Lower leg skin (tissue), 3 donors: Measurements from ENCODE around the gene ZNF207.

ENCODE experiments used
- CTCF ChIP-seq, 3 donors: fragments of 450-650 bp; IDR thresholded peaks; one replicate each; pipeline ENCODE4 v1.5.1; 2016; ENCODE audit warnings: antibody characterized with exemption in 3 of 3, mild to moderate bottlenecking in 3 of 3, moderate library complexity in 2 of 3
- POLR2A ChIP-seq, 2 donors: fragments of 450-650 bp; IDR thresholded peaks; one replicate each; pipeline ENCODE4 v1.6.1; 2016 to 2017; ENCODE audit warnings: antibody characterized with exemption in 2 of 2, mild to moderate bottlenecking in 1 of 2, moderate library complexity in 1 of 2

- TF ChIP-seq CTCF (IDR thresholded peaks at IDR 0.05) = no peak
- TF ChIP-seq POLR2A (IDR thresholded peaks at IDR 0.05) = no peak
Measured at GRCh38 chr17:32383926-32384434, 34.0 kb downstream of the ZNF207 start.
